Measurements from ENCODE around the gene AQP11.

The AQP11 gene

GRCh38 chr11:77593883-77594282 lies 4.1 kb downstream of the AQP11 start:
- no peak for TF ChIP-seq CTCF (IDR thresholded peaks at IDR 0.05; ENCODE audit: insufficient read depth, low read depth, low read length, missing control alignments)
- DNase-seq (ENCODE audit: low read depth) = no peak
- no peak overlapping the region for H3K4me3 ChIP-seq (ENCODE audit: low read depth, low read length)

GRCh38 chr11:77596626-77597025 lies 6.9 kb downstream of the AQP11 start:
- no peak for TF ChIP-seq CTCF (IDR thresholded peaks at IDR 0.05; ENCODE audit: insufficient read depth, low read depth, low read length, missing control alignments)
- no peak overlapping the region for H3K4me3 ChIP-seq (ENCODE audit: low read depth, low read length)
- no peak for DNase-seq (ENCODE audit: low read depth)

- no peak overlapping the region for H3K4me3 ChIP-seq (ENCODE audit: low read depth, low read length)
- DNase-seq (ENCODE audit: low read depth) = no peak
- no peak for TF ChIP-seq CTCF (IDR thresholded peaks at IDR 0.05; ENCODE audit: insufficient read depth, low read depth, low read length, missing control alignments)
These were observed 8.4 kb downstream of the AQP11 start for GRCh38 chr11:77598195-77598594.

- no peak for DNase-seq (ENCODE audit: low read depth)
- TF ChIP-seq CTCF (IDR thresholded peaks at IDR 0.05; ENCODE audit: insufficient read depth, low read depth, low read length, missing control alignments) = no peak
- no peak overlapping the region for H3K4me3 ChIP-seq (ENCODE audit: low read depth, low read length)
These were observed 12.8 kb downstream of the AQP11 start for GRCh38 chr11:77602381-77603088.

- TF ChIP-seq CTCF (IDR thresholded peaks at IDR 0.05; ENCODE audit: insufficient read depth, low read depth, low read length, missing control alignments) = no peak
- H3K4me3 ChIP-seq (ENCODE audit: low read depth, low read length) = no peak overlapping the region
- DNase-seq (ENCODE audit: low read depth) = no peak
These were observed 14.5 kb downstream of the AQP11 start for GRCh38 chr11:77604281-77604680.

GRCh38 chr11:77609234-77609633 lies 19.5 kb downstream of the AQP11 start:
- H3K4me3 ChIP-seq (ENCODE audit: low read depth, low read length) = no peak overlapping the region
- DNase-seq (ENCODE audit: low read depth) = no peak
- no peak for TF ChIP-seq CTCF (IDR thresholded peaks at IDR 0.05; ENCODE audit: insufficient read depth, low read depth, low read length, missing control alignments)

- DNase-seq (ENCODE audit: low read depth) = no peak
- no peak for TF ChIP-seq CTCF (IDR thresholded peaks at IDR 0.05; ENCODE audit: insufficient read depth, low read depth, low read length, missing control alignments)
- no peak overlapping the region for H3K4me3 ChIP-seq (ENCODE audit: low read depth, low read length)
These were observed 22.2 kb downstream of the AQP11 start for GRCh38 chr11:77611921-77612320.

All from GM12865 (cell line).